Inflammatory macrophage treated with lipopolysaccharide for 4 hours (primary cell): ENCODE data around the gene PPARA.
"Not testable (repeated sequence)": the region's sequence is repeated elsewhere in the genome, so short reads cannot be mapped to it uniquely, and the experiment has no call there.

Experiments used
- DNase-seq: peaks from one replicate; pipeline ENCODE4 v3.0.0-alpha.2; 2020

The PPARA gene

GRCh38 chr22:46178755-46179505 is 28.6 kb downstream of the PPARA start:
- DNase-seq = no peak

DNA sequence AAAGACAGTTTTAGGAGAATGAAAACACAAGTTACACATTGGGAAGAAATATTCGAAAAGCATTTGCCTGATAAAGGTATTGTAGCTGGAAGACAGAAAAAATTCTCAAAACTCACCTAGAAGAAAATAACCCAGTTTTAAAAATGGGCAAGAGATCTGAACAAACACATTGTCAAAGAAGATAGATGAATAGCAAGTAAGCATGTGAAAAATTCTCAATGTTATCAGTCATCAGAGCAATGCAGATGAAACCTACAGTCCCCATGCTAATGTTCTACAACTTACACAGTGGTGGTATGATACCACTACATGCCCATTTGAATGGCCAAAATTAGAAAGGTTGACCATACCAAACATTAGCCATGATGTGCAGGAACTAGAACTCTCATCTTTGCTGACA is 29.4 kb downstream of the PPARA start:
- DNase-seq = no peak

- no peak for DNase-seq
Observed at GRCh38 chr22:46180370-46181137, 30.2 kb downstream of the PPARA start.

DNA sequence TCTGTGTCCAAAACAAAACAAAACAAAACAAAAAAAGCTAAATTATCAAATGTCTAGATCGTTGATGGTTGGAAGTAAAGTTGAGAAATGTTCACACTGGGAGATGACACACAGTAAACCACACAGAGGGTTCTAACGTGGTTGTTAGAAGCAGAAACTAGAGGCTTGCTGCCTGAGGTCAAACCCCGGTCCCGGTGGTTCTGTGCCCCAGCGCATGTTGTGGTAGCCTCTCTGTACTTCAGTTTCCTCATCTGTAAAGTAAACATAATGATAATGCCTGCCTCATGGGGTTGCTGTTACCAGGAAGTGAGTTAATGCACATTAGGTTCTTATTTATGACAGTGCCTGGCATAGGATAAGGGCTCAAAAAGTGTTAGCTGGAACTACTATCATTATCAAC is 33.4 kb downstream of the PPARA start:
- no peak for DNase-seq

GRCh38 chr22:46185283-46185682 is 35.0 kb downstream of the PPARA start:
- peak; percentile 3 for DNase-seq

- DNase-seq = no peak
Observed at GRCh38 chr22:46187862-46188261, 37.5 kb downstream of the PPARA start.

- no peak for DNase-seq
Observed at GRCh38 chr22:46192210-46192993, 42.1 kb downstream of the PPARA start.

DNA sequence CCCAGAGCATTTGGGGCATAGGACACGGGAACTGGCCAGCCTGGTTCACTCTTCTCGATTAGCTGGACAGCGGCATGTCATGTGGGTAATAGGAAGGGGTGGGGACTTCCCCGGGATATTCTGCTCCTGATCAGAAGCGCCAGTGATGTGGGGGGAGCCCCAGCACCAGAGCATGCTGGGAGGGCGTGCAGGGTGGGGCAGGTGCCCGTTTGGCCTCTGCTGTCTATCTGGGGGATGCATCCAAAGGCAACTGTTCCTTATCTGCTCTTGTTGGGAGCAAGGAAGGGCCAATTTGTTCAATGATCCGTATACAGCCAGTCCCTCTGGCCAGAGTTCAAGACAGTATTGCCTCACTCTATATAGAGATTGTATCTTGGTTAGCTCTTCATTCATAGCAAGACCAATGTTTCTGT is 43.6 kb downstream of the PPARA start:
- DNase-seq = no peak

- no peak for DNase-seq
Observed at GRCh38 chr22:46195487-46196165, 45.3 kb downstream of the PPARA start.

GRCh38 chr22:46196278-46196677 is 46.0 kb downstream of the PPARA start:
- DNase-seq = no peak

DNA sequence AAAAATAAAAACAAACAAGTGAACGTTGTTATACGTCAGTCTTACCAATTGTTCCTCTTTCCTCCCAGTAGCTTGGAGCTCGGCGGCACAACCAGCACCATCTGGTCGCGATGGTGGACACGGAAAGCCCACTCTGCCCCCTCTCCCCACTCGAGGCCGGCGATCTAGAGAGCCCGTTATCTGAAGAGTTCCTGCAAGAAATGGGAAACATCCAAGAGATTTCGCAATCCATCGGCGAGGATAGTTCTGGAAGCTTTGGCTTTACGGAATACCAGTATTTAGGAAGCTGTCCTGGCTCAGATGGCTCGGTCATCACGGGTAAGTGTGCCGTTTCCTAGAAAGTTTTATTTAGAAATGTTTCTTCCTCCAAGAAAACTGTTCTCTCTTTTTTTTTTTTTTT is 47.9 kb downstream of the PPARA start:
- DNase-seq = no peak

DNA sequence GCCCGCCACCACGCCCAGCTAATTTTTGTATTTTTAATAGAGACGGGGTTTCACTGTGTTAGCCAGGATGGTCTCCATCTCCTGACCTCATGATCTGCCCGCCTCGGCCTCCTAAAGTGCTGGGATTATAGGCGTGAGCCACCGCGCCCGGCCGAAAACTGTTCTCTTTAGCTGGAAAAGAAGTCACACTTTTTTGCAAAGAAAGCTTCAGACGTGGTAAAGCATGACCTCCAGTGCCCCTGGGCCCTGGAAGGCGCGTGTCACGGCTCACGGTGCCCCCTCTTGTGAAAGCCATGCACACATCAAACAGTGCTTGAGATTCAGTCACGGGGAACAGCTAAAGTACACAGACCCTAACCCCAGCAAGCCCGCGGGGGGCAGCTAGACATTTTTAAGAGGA is 48.5 kb downstream of the PPARA start:
- DNase-seq = not testable (repeated sequence)

DNA sequence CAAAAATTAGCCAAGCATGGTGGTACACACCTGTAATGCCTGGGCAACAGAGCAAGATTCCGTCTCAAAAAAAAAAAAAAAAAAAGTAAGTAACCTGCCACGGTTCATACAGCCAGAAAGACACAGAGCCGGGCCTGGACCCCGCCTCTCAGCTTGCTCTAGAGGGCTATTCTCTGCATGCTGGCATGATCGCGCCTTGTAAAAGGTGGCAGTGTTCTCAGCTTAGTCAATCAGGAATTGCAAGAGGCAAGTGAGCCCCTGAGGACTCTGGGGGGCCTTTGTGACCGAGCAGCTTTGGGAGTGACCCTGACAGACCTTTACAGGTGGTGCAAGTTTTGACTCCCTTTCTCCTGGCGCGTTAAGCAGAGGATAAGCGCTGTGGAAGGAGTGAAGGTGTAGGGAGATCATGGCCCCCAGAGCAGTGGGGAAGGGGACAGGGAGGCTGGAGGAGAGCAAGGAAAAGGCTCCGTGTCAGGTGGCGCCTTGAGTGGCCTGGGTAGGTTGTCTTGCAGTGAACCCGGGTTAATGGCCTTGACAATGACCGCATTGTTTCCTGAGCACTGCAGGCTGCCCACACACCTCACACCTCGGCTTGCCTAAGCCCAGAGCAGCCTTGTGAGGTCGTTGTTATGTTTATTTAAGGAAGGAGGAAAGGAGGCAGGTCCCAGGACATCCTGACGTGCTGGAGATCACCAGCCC is 50.9 kb downstream of the PPARA start:
- DNase-seq = no peak

GRCh38 chr22:46202897-46203600 is 52.7 kb downstream of the PPARA start:
- no peak for DNase-seq

- no peak for DNase-seq
Observed at GRCh38 chr22:46203601-46203980, 53.3 kb downstream of the PPARA start.

DNA sequence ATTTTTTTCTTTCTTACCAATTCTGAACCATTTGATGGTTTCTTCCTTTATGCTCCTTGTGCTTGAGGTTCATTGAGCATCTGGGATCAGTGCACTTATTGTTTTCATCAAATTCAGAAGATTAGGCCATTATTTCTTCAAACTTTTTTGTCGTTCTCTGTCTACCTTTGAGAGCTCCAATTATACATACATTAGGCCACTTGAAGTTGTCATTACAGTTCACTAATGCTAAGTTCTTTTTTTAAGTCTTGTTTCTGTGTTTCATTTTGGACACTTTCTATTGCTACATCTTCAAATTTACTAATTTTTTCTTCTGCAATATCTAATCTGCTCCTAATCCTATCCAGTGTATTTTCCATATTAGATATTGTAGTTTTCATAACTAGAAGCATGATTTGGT is 58.9 kb downstream of the PPARA start:
- no peak for DNase-seq

GRCh38 chr22:46212195-46212594 is 61.9 kb downstream of the PPARA start:
- no peak for DNase-seq

- DNase-seq = peak; percentile 31
Observed at GRCh38 chr22:46213052-46213451, 62.7 kb downstream of the PPARA start.

DNA sequence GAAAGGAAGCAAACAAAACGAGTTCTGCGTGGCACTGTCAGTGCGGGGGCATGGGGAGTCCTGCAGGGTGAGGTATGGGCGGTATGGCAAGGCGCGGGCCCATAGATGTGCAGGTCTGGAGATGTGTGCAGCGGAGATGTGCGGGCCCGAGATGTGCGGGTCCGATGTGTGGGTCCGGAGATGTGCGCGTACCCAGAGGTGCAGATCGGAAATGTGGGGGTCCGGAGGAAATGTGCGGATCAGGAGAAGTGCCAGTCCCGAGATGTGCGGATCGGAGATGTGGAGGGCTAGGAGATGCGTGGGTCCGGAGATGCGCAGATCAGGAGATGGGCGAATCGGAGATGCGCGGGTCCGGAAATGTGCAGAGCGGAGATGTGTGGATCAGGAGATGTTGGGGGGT is 63.8 kb downstream of the PPARA start:
- DNase-seq = no peak

GRCh38 chr22:46214616-46215015 is 64.3 kb downstream of the PPARA start:
- DNase-seq = no peak

DNA sequence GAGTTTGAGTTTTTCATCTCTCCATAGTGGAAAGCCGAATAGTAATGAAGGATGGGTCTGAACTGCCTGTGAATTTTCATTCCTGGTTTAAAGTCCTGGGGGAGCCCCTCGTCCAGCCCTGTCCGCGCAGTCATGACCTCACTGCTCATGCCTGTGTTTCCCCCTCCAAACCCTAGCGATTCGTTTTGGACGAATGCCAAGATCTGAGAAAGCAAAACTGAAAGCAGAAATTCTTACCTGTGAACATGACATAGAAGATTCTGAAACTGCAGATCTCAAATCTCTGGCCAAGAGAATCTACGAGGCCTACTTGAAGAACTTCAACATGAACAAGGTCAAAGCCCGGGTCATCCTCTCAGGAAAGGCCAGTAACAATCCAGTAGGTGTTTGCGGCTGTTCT is 69.3 kb downstream of the PPARA start:
- DNase-seq = no peak

- DNase-seq = no peak
Observed at GRCh38 chr22:46220921-46221320, 70.6 kb downstream of the PPARA start.
